HG02981 (cell line): ENCODE data around the gene PPP1R7.
A peak's percentile ranks its signal among the peaks of the same experiment; 100 is the strongest.

Experiments
- ATAC-seq: cut with Tn5 transposase; IDR thresholded peaks from one replicate; pipeline ENCODE4 v1.9.1; 2021; ENCODE audit warnings: mild to moderate bottlenecking, moderate library complexity; ENCODE audit not compliant: unreplicated experiment

The PPP1R7 gene

DNA sequence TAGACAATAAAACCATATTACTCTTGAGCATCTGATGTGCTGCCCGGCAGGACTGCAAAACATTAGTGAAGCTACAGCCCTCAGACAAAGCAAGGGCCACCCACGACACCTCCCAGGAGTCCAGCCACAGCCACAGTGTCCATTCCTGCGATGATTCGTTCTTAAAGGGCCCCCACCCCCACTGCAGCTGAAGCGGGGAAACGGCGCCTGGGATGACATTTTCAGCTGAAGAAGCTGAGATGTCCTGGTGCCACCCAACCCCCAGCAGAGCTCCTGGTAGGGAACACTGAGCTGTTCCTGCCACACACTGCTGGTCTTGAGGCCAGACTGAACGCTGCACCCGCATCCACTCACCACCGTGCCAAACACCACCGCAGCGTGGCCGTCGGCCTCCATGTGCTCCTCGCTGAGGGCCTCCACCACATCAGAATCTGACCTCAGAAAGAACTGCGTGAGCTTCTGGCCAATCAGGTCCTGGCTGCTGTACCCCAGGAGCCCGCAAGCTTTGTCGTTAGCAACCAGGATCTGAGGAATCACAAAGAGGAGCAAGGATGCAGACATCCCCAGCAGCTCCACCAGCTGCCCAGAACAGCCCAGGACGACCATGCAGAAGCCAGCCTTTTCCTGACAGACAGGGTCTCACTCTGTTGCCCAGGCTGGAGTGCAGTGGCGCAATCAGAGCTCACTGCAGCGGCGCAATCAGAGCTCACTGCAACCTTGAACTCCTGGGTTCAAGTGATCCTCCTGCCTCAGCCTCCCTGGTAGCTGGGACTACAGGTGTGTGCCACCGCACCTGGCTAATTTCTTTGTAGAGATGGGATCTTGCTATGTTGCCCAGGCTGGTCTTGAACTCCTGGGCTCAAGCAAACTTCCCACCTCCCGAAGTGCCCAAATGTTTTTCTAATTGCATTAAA is 10.5 kb upstream of the PPP1R7 start:
- no peak for ATAC-seq

DNA sequence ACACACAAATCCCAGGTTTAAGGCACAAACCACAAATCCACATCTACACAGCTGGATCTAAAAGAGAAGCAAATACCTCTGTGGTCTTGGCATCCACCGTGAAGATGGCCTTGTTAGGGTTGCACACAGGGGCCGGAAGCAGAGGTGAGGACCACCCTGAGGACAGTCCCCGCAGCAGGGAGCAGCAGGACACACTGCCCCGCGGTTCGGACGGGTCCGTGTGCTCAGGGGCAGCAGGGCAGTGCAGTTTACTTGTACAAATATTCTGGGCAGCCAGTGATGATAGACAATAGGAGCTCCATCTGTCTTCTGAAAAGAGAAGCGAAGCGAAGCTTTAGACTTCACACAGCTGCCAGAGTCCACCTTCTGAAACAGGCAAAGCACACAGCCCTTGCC is 9.8 kb upstream of the PPP1R7 start:
- no peak for ATAC-seq

DNA sequence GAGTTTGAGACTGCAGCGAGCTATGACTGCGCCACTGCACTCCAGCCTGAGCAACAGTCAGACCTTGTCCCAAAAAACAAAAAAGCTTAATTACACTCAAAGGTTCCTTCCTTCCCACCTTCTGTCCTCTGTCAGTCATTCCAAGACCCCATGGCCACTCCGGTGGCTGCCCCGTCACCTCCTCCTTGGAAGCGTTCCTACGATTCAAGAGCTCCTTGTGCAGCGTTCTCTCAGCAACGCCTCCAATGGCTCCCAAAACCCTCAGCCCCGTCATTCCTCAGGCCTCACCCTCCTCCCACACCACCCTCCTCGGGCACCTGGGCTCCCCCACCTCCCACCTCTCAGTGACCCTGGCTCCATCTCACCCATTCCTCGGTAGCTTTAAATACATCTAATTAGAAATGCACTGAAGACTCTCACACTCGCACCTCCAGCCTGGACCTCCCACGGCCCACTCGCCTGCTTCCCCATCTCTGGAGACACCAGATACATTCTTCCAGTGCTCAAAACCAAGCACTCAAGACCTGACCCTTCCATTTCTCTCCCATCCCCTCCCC is 9.0 kb upstream of the PPP1R7 start:
- ATAC-seq = no peak

DNA sequence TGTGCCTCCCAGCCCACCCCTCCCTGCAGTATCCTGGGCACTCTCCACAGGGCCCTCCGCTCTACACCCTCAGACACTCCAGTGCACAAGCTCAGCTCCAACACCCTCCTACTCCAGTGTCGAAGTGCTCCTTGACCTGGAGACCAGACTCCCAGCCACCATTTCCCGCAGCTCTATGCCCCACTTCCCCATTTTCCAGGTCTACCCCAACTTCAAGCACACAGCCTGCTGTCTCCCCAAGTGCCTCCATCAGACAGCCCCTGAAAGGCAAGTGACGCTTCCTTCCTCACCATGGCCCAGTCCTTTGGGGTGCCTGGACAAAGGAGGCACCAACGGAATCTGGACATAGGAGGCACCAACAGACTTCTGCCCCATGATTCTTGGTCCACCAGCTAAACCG is 8.2 kb upstream of the PPP1R7 start:
- no peak for ATAC-seq

DNA sequence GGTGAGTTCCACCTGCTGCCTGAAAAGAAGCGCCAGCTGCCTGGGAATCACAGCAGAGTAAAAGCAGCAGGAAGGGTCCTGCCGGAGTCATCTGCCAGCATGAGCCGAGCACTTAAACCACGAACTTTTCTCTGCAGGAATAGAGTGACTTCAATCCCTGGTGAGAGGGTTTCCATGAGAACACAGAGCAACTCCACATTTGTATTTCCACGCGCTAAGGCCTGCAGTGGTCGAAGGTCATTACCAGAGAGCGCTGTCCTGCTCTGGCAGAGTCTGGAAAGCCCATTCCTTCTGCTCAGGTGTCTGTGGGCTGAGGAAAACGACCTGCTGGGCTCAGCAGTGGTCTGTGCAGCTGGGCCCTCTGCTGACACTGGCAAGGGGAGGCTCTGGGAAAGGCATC is 7.7 kb upstream of the PPP1R7 start:
- no peak for ATAC-seq

DNA sequence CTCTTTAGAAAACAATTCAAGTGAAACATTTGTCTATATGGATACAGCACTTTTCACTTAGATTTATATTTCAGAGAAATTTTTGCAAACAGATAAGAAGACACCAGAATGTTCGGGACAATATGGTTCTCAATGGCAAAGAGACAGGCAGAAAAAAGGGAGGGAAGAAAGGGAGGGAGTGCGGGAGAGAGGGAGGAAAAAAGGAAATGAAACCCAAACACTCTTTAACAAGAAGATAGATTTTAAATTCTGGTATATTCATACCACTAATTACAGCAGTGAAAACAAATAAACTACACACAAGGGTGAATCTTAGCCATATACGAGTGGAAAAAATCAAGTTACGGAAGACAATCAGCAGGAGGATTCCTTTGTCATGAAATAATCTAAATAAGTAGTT is 4.0 kb upstream of the PPP1R7 start:
- no peak for ATAC-seq

DNA sequence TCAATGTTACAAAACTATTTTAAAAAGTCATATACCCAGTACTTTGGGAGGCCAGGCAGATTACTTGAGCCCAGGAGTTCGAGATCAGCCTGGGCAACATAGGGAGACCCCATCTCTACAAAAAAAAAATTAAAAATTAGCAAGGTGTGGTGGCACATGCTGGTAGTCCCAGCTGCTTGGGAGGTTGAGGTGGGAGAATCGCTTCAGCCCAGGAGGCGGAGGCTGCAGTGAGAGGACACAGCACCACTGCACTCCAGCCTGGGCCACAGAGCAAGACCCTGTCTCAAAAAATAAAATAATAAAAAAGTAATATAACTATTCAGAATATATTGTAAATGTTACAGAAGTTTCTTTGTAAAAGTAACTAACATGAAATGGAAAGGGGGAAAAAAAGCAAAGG is 2.9 kb upstream of the PPP1R7 start:
- no peak for ATAC-seq

DNA sequence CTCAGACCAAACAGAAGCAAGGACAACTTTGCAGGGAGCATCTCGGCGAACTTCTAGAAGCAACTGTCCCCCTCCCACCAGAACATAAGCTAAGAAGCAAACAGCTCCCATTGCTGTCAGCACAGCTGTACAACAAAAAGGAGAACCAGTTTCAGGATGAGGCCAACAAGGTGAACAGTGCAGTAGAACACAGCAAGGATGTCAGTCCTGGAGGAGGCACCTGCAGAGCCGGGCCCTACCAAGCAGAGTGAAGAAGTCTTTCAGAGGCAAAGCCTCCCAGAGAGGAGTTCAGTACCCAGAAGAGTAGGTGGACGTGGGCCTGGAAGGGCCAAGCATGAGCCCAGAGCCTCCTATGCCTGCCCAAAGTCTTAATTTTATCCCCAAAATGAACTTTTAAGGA is 2.0 kb upstream of the PPP1R7 start:
- ATAC-seq = no peak

DNA sequence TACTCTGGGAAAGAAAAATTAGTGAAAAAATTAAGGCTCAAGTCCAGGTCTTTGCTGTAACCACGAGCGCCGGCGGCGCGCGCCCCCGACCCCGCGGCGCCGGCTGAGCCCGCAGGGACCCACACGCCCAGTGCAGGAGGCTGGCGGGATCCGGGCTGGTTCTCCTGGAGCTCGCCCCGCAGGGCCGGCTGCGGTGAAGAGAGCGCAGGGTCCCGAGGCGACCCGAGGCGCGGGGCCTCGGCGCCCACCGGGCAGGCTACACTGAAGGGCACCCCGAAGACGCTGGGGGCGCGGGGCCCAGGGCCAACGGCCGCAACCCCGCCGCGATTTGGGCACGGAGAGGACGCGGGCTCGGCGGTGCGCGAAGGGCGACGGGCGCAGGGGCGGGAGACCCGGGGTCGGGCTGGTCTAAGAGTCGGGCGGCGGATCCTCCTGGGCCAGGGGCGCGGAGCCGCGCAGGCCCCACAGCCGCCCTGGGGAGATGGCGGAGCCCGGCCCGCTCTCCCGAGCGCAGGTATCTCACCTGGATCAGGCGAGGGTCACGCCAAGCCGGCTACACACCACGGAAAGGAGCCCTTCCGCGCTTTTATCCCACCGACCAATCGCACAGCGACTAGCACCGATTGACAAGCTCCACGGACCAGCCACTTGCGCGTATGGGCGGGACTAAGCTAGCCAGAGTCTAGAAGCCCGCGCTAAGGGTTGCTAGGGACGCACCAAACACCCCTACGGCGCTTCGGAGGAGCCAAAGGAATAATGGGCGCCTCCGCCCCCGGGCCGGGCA is 1.2 kb upstream of the PPP1R7 start, which contains the start of gene PASK:
TSS of gene PASK (minus strand) at position 582 of the 784 bp plus-strand sequence. CDS start 6,440 bp downstream, outside the sequence.
- peak; percentile 81 for ATAC-seq

DNA sequence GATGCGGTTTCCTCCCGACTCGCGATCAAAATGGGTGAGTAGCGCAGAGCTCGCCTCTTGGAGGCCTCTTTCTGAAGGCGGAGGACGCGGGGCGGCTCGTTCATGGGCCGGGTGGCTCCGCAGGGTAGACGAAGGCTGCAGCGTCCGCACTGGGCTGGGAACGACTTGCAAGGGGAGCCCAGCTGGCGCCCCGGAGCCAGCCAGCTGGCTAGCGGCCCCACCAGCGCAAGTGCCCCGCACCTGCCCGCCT is 667 bp upstream of the PPP1R7 start:
- ATAC-seq = peak; percentile 9

DNA sequence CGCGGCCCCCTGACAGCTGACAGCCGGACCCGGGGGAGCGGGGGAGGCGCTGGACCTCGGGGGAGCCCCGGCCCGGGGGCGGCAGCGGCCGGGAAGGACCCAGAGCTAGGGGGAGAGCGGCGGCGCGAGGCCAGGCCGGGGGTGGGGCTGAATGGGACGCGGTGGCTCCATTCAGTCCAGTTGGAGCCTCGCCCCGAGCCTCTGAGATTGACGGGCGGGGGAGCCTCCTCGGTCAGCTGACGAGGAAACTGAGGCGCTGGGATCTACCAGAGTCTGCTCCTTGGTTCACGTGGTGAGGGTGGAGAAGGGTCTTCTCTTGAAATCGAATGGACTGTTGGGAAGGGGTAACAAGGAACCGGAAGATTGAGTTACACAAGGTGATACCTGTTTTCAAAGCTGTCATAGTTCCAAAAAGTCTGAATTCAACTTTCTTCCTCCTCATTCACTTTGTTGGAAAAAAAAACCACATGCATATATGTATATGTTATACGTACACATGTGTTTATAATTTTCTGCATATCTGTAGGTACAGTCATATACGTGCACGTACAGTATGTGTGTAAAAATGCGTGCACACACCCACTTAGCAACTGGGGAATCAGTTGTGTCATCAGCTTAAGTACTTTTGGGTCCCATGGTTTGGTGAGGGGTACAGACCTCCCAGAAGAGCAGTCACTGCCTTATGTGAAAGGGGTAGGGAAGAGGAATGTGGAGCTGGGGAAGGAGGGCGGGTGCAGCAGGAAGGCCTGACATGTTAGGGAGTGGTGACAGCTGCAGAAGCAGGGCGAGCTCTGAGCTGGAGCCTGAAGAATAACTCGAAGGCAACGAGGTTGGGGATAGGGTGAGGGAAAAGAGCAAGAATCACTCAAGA is 628 bp downstream of the PPP1R7 start:
- ATAC-seq = no peak

DNA sequence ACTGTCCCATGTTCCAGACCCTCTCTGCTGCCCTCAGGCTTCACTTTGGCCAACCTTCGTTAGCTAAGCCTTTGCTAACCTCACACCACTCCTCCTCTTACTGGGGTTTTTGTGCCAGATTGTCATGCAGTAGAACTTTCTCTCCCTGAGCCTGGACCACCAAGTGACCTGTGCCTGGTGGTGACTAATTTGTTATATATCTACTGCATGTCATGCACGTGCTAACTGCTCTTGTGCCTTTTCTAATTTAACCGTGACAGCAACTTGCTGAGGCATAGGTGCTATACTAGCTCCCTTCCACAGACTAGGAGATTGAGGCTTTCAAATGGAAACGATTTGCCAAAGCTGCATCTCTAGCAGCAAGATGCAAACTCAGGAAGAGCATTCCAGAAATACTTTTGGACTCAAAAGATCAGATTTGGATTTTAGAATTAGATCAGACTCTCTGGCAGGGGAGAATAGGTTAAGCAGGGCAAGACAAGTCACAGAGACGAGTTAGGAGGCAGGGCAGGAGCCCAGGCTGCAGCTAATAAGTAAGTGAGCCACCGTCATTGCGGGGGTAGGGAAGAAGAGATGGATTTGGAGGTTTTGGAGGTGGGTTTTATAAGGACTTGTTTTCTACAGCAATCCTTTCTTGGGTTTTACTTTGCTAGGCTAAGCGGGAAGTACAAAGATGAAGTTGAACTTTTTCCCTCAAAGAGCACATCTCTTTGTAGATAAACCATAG is 1.8 kb downstream of the PPP1R7 start:
- no peak for ATAC-seq

DNA sequence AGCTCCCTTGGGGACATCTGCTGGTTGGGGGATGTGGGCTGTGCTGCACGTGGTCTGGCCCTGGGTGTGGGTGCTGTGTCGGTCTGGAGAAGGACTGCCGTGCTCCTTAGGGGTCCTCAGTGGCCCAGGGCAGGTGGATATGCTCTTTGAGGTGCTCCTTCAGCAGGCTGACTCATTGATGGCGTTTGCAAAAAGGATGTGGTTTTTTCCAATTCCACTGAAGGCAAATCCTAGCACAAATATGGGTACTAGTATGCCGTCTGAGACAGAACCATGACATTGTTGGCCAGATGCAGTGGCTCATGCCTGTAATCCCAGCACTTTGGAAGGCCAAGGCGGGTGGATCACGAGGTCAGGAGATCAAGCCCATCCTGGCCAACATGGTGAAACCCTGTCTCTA is 3.3 kb downstream of the PPP1R7 start:
- no peak for ATAC-seq

DNA sequence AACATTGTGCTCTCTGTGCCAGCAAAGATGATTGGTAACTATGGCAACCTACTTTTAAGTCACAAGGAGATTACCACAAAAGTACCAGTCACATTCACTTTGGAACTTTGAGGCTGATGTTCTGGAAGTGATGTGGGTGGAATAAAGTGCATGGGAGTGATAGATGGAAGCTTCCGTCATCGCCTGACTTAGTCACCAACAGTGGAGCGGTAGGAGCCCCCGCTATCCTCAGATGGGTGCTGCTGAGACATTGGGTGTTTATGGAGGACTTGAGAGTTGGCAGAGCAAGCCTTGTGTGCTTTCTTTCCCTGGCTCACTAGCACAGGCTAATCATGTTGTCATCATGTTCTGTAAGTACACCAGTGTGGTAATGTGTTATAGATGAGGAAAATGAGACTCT is 4.6 kb downstream of the PPP1R7 start:
- no peak for ATAC-seq

DNA sequence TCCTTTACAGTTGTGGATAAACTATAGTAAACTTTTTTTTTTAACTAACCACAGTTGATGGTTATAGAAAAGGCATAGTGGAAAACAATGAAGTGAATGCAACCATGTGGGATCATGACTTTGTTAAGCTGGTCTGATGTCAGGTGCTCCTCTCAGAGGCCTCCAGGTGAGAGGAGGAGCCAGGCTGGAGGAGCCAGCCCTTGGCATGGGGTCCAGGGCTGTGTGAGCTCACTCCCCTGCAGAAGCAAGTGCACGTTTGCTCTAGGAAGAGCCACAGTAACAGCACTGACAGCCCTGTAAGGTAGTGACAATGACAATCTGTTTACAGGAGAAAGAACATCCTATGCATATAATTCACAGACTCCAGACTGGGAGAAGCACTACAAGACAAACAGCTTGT is 5.7 kb downstream of the PPP1R7 start:
- no peak for ATAC-seq

DNA sequence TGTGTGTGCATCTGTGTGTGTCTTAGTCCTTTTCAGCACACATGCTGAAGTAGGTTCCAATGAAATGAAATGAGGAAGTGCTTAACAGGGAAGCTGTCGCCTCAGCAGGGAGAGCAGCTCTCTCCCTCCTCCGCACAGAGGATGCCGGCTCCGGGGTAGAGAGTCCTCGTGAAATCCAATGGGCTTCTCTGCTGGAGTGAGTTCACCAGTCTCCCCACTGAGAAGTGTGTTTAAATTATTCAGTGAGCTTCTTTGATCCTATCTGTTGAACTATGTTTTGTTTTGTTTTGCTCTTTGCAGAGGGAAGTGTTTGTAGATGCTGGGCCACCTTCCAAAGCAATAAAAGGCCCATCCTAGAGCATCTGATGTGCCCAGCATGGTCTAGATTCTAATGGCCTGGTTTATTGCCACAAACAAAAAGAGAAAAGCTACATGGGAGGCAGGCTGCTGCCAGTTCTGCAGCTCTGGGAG is 6.7 kb downstream of the PPP1R7 start:
- ATAC-seq = no peak

DNA sequence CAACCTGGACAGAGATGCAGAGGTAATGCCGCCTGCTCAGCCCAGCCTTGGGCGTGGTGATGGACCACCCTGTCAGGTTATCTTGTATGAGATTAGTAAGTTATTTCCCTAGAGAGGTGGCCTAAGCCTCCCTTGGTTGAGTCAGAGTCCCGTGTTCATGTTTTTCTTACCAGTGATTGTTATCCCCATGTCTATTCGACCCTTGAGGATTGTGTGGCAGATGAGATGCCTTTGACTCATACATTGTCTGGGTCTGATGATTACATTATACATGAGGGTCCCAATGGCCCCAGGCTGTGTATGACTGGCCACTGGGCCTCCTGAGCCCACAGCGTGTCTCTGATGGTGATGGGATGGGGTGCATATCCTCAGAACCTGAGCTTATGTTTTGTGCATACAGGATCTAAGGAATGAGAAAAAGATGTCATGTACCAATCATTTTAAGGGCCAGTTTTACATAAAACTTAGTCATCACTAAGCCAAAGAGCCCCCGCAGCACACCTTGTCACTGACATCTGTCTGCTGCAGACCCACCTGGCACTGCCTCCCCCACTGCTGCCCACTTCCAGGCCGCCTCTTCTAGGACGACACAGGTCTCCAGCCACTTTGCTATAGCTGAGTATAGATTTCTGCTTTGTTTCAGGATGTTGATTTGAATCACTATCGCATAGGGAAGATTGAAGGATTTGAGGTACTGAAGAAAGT is 7.7 kb downstream of the PPP1R7 start:
- no peak for ATAC-seq

DNA sequence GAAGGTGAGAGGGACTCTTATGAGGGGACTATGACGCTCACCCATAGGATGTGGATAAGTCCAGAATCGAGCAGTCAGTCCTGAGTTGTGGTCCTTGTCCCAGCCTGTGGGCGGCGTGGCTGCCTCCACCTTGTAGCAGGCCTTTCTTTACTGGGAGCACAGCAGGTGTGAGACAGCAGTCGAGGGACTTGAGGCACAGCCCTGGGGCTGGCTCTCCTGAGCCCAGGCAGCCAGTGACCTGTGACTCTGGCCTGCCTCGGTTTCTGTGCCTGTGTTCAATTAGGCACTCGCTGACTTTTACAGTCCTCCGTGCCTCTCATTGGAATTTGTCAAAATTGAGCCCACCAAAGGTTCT is 8.3 kb downstream of the PPP1R7 start:
- no peak for ATAC-seq

DNA sequence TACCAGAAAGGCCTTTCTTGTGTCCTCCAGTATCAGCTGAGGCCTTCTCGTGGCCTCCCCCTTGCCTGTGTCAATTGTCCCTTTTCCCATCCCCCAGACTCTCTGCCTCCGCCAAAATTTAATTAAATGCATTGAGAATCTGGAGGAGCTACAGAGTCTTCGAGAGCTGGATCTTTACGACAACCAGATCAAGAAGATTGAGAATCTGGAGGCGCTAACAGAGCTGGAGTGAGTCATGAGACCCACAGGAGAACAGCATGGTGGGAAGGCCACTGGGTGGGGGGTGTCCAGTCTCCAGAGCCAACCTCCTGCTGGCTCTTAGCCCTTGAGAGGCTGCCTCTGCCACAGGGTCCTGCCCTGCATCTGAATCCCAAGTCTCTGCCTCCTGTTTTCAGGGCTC is 8.8 kb downstream of the PPP1R7 start:
- ATAC-seq = no peak

DNA sequence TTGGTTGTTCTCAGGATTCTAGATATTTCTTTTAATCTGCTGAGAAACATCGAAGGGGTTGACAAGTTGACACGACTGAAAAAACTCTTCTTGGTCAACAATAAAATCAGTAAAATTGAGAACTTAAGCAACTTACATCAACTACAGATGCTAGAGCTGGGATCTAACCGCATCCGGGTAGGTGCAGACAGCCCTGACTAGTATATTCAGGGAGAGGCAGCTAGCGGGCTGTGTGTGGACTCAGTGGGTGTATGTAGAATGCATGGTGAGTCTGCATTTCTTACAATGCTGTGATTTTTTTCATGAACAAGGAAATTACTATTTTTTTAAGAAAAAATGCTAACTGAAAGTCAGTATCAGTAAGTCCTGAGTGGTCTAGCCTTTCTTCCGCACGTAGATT is 10.1 kb downstream of the PPP1R7 start:
- no peak for ATAC-seq
